Cardiac muscle cell (in vitro differentiated cells and primary cell): ENCODE results near the gene LARGE1. TPM values are rescaled to one million over a fixed set of nuclear protein-coding genes. Genes with fewer than 3 reads are reported as not detected.

ENCODE experiments used
- DNase-seq, 2 donors: peaks; one replicate each; pipeline versions ENCODE4 v3.0.0 to v3.0.0-alpha.2; 2010 to 2017; ENCODE audit warnings: low read depth in 1 of 2, low spot score in 1 of 2
- H3K27ac ChIP-seq: fragments of 200-600 bp; sonication (generic); 2 replicates; pipeline ENCODE4 v1.5.1; 2016
- H3K27me3 ChIP-seq: fragments of 200-600 bp; sonication (generic); 2 replicates; pipeline ENCODE4 v1.6.0; 2016; ENCODE audit warnings: control low read depth
- H3K36me3 ChIP-seq: fragments of 200-600 bp; sonication (generic); 2 replicates; pipeline ENCODE4 v1.5.1; 2016; ENCODE audit warnings: control low read depth
- H3K4me1 ChIP-seq: fragments of 200-600 bp; sonication (generic); 2 replicates; pipeline ENCODE4 v1.8.1; 2017; ENCODE audit warnings: low read depth, mild to moderate bottlenecking, mixed run types
- H3K4me3 ChIP-seq: fragments of 200-600 bp; sonication (generic); 2 replicates; pipeline ENCODE4 v1.5.1; 2016; ENCODE audit warnings: mild to moderate bottlenecking
- H3K9me3 ChIP-seq: fragments of 200-600 bp; sonication (generic); 2 replicates; pipeline ENCODE4 v1.5.1; 2017; ENCODE audit warnings: low read depth, mild to moderate bottlenecking, control low read depth
- polyA plus RNA-seq: library from polyadenylated mRNA; unstranded; fragments of >200 nt; fragmentation: Nextera tagmentation; extraction: Ambion mirVana; gene quantifications from 2 replicates; pipeline ENCODE4 v1.2.1, GENCODE V29; 2016
- total RNA-seq: library from RNA; depleted of rRNA; stranded (reverse); fragments of >200 nt; gene quantifications from 2 replicates; pipeline ENCODE4 v1.2.3, GENCODE V29; 2016
- TF ChIP-seq, protein P1 (sequence below): IDR thresholded peaks from 2 replicates; pipeline ENCODE4 v1.5.1; 2012; ENCODE audit warnings: low read depth, mild to moderate bottlenecking, low read length

Gene LARGE1
- total and polyA plus RNA-seq, 2 experiments from 2014 or later, result 18.4 to 34.3 TPM

DNA sequence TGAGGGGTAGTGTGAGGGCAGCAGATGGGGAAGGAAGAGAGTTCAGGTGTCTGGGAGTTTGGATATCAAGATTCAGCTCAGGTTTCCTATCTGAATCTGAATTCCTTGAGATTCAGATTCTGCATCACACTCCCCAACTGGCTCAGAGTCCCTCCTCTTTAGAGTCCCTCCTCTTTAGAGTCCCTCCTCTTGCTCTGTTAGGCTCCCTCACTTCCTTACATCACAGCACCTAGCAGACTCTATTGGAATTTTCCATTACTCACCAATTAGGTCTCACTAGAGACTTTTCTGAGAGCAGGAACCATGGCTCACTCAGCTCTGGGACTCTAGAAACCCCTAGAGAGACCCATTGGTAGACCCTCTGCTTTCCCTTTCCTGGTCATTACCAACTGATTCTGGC is 558.7 kb downstream of the LARGE1 start:
- Histone ChIP-seq H3K4me1 (no peaks in the 10 kb centered on the region), H3K4me3 (no peak overlapping the region), H3K36me3 (no peaks in the 10 kb centered on the region), H3K27ac (no peak overlapping the region), H3K27me3 (no peaks in the 10 kb centered on the region), H3K9me3 (no peaks in the 10 kb centered on the region)
- TF ChIP-seq, protein P1, sequence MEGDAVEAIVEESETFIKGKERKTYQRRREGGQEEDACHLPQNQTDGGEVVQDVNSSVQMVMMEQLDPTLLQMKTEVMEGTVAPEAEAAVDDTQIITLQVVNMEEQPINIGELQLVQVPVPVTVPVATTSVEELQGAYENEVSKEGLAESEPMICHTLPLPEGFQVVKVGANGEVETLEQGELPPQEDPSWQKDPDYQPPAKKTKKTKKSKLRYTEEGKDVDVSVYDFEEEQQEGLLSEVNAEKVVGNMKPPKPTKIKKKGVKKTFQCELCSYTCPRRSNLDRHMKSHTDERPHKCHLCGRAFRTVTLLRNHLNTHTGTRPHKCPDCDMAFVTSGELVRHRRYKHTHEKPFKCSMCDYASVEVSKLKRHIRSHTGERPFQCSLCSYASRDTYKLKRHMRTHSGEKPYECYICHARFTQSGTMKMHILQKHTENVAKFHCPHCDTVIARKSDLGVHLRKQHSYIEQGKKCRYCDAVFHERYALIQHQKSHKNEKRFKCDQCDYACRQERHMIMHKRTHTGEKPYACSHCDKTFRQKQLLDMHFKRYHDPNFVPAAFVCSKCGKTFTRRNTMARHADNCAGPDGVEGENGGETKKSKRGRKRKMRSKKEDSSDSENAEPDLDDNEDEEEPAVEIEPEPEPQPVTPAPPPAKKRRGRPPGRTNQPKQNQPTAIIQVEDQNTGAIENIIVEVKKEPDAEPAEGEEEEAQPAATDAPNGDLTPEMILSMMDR, result no peak
- no peak for DNase-seq

DNA sequence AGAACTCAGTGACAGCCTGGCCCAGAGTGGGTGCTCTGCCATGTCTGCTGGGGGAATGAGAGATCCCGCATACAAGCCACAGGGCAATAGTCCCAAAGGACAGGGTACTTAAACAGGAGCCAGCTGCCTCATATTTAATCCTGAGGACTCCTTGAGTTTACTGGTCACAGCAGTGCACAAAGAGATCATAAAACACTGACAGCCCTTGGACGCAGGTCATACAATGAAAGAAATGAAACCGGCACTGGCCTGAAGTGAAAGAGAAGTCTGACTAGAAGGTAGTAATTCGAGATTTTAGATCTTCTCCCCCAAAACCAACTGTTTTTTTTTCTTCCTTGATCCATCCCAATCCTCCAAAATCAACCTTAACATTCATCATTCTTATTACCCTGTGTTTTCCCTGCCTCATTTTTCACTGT is 562.3 kb downstream of the LARGE1 start:
- no peaks in the 10 kb centered on the region for H3K36me3 ChIP-seq
- H3K4me1 ChIP-seq, result peaks cover 17% of the 10 kb centered on the region
- H3K4me3 ChIP-seq, result no peak overlapping the region
- DNase-seq, result no peak
- H3K27me3 ChIP-seq, result no peaks in the 10 kb centered on the region
- TF ChIP-seq, protein P1, result no peak
- H3K9me3 ChIP-seq, result no peaks in the 10 kb centered on the region
- H3K27ac ChIP-seq, result no peak overlapping the region

DNA sequence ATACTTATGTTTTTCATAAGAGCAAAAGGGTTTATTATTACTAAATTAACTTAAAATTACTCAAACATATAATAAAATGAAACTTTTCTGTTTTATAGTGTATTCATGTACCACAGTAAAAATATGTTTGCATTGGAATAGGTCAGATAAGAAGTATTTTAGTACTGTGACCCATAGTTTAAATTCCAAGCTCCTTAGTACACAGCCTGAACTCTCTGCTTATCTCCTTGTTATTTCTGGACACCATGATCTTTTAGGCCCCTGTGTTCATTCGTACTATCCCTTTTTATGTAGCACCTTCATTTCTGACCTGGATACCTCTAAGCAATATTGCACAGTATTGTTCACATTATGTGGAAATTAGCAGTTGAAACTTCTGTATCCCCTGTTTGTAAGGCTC is 565.3 kb downstream of the LARGE1 start:
- H3K4me3 ChIP-seq, result no peak overlapping the region
- DNase-seq, result peak in 1 of 2 donors; percentile 30
- H3K4me1 ChIP-seq, result peaks cover 17% of the 10 kb centered on the region
- H3K9me3 ChIP-seq, result no peaks in the 10 kb centered on the region
- peak overlapping the region; percentile 24 for H3K27ac ChIP-seq
- TF ChIP-seq, protein P1, result no peak
- H3K36me3 ChIP-seq, result no peaks in the 10 kb centered on the region
- H3K27me3 ChIP-seq, result no peaks in the 10 kb centered on the region

DNA sequence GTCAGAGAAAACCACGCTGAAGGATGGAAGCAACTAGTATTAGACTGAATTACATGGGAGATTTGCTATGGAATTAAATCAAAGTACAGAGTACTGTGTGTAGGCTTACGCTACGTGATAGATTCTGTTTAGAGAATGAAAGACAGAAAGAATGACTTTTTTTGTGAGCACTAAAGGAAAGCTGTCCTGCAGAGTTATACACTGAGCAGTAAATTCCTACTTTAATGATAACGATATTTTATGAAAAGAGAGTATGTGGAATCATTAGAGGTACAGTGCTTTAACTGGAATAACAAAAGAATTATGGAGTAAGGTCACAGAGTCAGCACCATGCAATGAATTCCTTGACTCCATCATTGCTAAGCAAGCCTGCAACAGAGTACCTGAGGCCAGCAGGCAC is 566.8 kb downstream of the LARGE1 start:
- Histone ChIP-seq H3K27me3 (no peaks in the 10 kb centered on the region), H3K36me3 (no peaks in the 10 kb centered on the region), H3K4me3 (no peak overlapping the region), H3K9me3 (no peaks in the 10 kb centered on the region), H3K27ac (no peak overlapping the region), H3K4me1 (peaks cover 17% of the 10 kb centered on the region)
- no peak for DNase-seq
- TF ChIP-seq, protein P1, result no peak

DNA sequence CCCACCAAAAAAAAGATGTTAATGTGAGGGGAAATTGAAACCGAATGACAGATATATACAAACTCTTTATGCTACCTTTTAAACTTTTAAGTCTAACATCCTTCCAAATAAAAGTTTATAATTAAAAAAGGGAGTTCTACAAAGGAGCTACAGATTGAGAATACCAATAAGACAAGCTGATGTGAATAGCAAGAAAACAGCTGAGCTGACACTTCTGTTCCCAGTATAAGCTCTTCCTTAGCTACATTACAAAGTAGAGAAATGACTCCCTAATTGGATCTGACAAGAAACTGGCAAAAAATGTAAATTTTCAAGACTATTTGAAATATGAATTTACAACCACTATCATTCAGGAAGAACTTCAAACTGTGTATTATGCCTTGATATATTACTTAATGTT is 567.5 kb downstream of the LARGE1 start:
- TF ChIP-seq, protein P1, result no peak
- H3K9me3 ChIP-seq, result no peaks in the 10 kb centered on the region
- H3K27ac ChIP-seq, result no peak overlapping the region
- H3K4me3 ChIP-seq, result no peak overlapping the region
- no peak for DNase-seq
- no peaks in the 10 kb centered on the region for H3K36me3 ChIP-seq
- H3K27me3 ChIP-seq, result no peaks in the 10 kb centered on the region
- peaks cover 17% of the 10 kb centered on the region for H3K4me1 ChIP-seq

DNA sequence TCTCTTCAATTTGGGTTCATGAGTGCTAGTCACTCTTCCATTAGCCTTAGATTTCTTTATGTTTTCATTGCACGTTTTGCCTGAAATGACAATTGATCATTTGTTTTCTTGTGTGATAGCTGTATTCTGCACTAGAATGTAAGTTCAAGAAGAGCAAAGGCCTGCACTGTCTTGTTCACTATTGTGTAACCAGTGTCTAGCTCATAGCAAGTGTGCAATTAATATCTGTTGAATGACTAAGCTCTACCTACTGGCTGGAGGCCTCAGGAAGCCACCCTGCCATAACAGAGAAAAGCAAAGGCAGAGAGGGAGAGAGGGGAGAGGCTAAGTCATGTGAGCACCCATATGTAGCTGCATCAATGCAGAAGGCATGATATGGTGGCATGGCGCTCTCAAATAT is 569.3 kb downstream of the LARGE1 start:
- TF ChIP-seq, protein P1, result no peak
- H3K27ac ChIP-seq, result no peak overlapping the region

More for the DNA sequence above, 569.3 kb downstream of the LARGE1 start:
- no peaks in the 10 kb centered on the region for H3K36me3 ChIP-seq
- no peaks in the 10 kb centered on the region for H3K9me3 ChIP-seq
- peaks cover 17% of the 10 kb centered on the region for H3K4me1 ChIP-seq
- H3K27me3 ChIP-seq, result no peaks in the 10 kb centered on the region
- H3K4me3 ChIP-seq, result no peak overlapping the region
- DNase-seq, result no peak
